Measurements from ENCODE around the gene TBCC. TPM values are rescaled to one million over a fixed set of nuclear protein-coding genes. Genes with fewer than 3 reads are reported as not detected.
A peak's percentile ranks its signal among the peaks of the same experiment; 100 is the strongest.

Gene TBCC
- total RNA-seq, 6 experiments from 2014 or later, result 20.6 to 25.2 (median 22.5) TPM

DNA sequence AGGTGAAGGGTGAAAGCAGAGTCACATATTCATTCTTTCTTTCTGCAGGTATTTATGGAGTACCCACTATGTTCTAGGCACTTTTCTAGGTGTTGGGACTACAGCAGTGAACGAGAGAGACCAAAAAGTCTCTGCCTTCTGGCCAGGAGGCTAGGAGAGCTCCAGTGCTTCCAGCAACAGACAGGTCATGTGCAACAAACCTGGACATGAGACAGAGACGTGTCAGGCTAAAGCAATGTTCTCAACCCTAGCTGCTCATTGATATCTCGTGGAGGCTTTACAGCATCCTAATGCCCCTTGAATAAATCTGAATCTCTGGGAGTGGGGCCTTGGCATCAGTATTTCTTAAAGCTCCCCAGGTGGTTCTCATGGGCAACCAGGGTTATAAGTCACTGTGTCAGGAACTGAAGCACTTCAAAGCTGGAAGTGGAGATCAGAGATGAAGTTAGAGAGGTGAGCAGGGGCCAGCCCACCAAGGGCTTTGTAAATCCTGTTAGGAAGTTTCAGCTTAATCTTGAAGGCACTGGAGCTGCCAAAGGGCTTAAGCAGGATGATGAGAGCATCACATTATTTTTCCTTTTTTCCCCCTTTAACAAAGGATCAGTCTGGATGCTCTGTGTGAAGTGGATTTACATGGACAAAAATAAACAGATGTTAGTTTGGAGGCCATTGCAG lies 13.0 kb upstream of the TBCC start:
- H3K4me3 Mint-ChIP-seq, result no peak overlapping the region

GRCh38 chr6:42756722-42757121 lies 10.8 kb upstream of the TBCC start:
- H3K4me1 Mint-ChIP-seq (ENCODE audit: low read depth), result no peaks in the 10 kb centered on the region
- no peak for TF ChIP-seq CTCF (IDR thresholded peaks at IDR 0.05)
- H3K27me3 Mint-ChIP-seq (ENCODE audit: insufficient read depth), result peaks cover 1% of the 10 kb centered on the region; the same call in 1 of the 2 replicates
- H3K9me3 Mint-ChIP-seq, result no peaks in the 10 kb centered on the region
- DNase-seq, result no peak
- H3K27ac Mint-ChIP-seq, result no peak overlapping the region
- 0 out of 2 replicates have a peak, but pooled peaks cover 4% of the 10 kb centered on the region for H3K36me3 Mint-ChIP-seq (ENCODE audit: low read depth)
- no peak overlapping the region for H3K4me3 Mint-ChIP-seq

More for the DNA sequence above, 13.0 kb upstream of the TBCC start:
- no peaks in the 10 kb centered on the region for H3K36me3 Mint-ChIP-seq (ENCODE audit: low read depth)
- DNase-seq, result no peak
- no peaks in the 10 kb centered on the region for H3K27me3 Mint-ChIP-seq (ENCODE audit: insufficient read depth)
- H3K9me3 Mint-ChIP-seq, result no peaks in the 10 kb centered on the region
- H3K27ac Mint-ChIP-seq, result no peak overlapping the region
- TF ChIP-seq CTCF (IDR thresholded peaks at IDR 0.05), result no peak
- H3K4me1 Mint-ChIP-seq (ENCODE audit: low read depth), result no peaks in the 10 kb centered on the region

- Mint-ChIP-seq H3K9me3 (no peaks in the 10 kb centered on the region), H3K27me3 (ENCODE audit: insufficient read depth) (peaks cover 1% of the 10 kb centered on the region; the same call in 1 of the 2 replicates), H3K36me3 (ENCODE audit: low read depth) (0 out of 2 replicates have a peak, but pooled peaks cover 4% of the 10 kb centered on the region), H3K4me1 (ENCODE audit: low read depth) (no peaks in the 10 kb centered on the region), H3K4me3 (no peak overlapping the region), H3K27ac (no peak overlapping the region)
- no peak for DNase-seq
- TF ChIP-seq CTCF (IDR thresholded peaks at IDR 0.05), result no peak
Observed at GRCh38 chr6:42754759-42755158, 8.9 kb upstream of the TBCC start.

- no peaks in the 10 kb centered on the region for H3K9me3 Mint-ChIP-seq
- H3K27ac Mint-ChIP-seq, result no peak overlapping the region
- H3K4me3 Mint-ChIP-seq, result no peak overlapping the region
- peaks cover 4% of the 10 kb centered on the region; the same call in 1 of the 2 replicates for H3K36me3 Mint-ChIP-seq (ENCODE audit: low read depth)
- H3K27me3 Mint-ChIP-seq (ENCODE audit: insufficient read depth), result peaks cover 1% of the 10 kb centered on the region; the same call in 1 of the 2 replicates
- no peak for TF ChIP-seq CTCF (IDR thresholded peaks at IDR 0.05)
- peaks cover 20% of the 10 kb centered on the region for H3K4me1 Mint-ChIP-seq (ENCODE audit: low read depth)
- DNase-seq, result no peak
Observed at GRCh38 chr6:42751055-42751454, 5.2 kb upstream of the TBCC start.

- peaks cover 1% of the 10 kb centered on the region; the same call in 1 of the 2 replicates for H3K27me3 Mint-ChIP-seq (ENCODE audit: insufficient read depth)
Observed at GRCh38 chr6:42748203-42748898, 2.4 kb upstream of the TBCC start.

More at GRCh38 chr6:42748203-42748898, 2.4 kb upstream of the TBCC start:
- Mint-ChIP-seq H3K27ac (peak overlapping the region; percentile 91), H3K4me3 (peak overlapping the region; percentile 93), H3K4me1 (ENCODE audit: low read depth) (peaks cover 30% of the 10 kb centered on the region), H3K9me3 (no peaks in the 10 kb centered on the region), H3K36me3 (ENCODE audit: low read depth) (peaks cover 15% of the 10 kb centered on the region)
- no peak for TF ChIP-seq CTCF (IDR thresholded peaks at IDR 0.05)
- no peak for DNase-seq

Data from HFFc6 (cell line).